ENCODE results near the gene FKBP1A.

Gene FKBP1A

DNA sequence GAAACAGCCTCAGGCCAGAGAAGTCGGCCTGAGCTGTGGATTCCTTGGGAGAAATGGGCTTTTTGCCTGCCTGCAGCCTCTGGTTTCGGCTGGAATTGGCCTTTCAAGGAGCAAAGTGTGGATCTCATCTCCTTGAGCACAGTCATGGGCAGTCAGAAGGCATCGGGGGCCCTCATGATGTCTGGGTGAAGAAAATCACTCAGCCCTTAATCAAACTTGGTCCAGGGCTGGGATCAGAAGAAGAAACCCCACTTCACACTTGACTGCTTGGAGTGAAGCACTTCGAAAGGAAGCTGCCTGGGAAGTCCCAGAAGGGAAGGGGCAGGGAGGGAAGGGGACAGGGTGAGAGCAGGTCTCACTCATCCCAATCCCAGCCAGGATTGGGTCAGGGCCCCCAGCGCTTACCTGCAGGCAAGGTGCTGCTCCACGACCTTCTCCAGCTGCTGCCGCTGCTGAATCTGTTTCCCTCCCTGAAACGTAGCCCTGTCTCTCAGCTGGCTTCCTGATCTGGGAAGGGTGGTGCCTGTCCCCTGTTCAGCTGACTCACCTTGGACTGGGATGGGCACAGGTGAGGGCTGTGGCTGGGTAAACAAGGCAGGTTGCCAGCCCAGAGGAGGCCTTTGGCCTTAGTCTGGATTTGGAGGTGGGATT is 64.0 kb downstream of the FKBP1A start, which contains the start of gene SDCBP2:
TSS of gene SDCBP2 (minus strand) at position 460 of the 651 bp plus-strand sequence. CDS start 8,723 bp downstream, outside the sequence.
- H3K36me3 ChIP-seq (replicated peaks; ENCODE audit: low read depth, low read length): peaks cover 19% of the 10 kb centered on the region
- H3K9me3 ChIP-seq (ENCODE audit: insufficient read depth, low read length): no peaks in the 10 kb centered on the region
- no peak within 1 kb of the TSS for H2AFZ ChIP-seq (ENCODE audit: low read depth, low read length)
- peaks cover 18% of the 10 kb centered on the region for H3K4me1 ChIP-seq (ENCODE audit: low read length)
- H3K27me3 ChIP-seq (ENCODE audit: low read depth, low read length): no peaks in the 10 kb centered on the region
- no peak within 1 kb of the TSS for H3K4me3 ChIP-seq (ENCODE audit: low read length)
- H3K27ac ChIP-seq (ENCODE audit: low read length): no peak within 1 kb of the TSS
- H3K79me2 ChIP-seq (ENCODE audit: low read length): peaks cover 56% of the 10 kb centered on the region
- H3K9ac ChIP-seq (ENCODE audit: low read length): no peak within 1 kb of the TSS
- peaks cover 28% of the 10 kb centered on the region for H4K20me1 ChIP-seq (ENCODE audit: insufficient read depth, low read length)
- TF ChIP-seq EZH2phosphoT487 (IDR thresholded peaks at IDR 0.05; ENCODE audit: low read depth): no peak
- TF ChIP-seq, protein P1, sequence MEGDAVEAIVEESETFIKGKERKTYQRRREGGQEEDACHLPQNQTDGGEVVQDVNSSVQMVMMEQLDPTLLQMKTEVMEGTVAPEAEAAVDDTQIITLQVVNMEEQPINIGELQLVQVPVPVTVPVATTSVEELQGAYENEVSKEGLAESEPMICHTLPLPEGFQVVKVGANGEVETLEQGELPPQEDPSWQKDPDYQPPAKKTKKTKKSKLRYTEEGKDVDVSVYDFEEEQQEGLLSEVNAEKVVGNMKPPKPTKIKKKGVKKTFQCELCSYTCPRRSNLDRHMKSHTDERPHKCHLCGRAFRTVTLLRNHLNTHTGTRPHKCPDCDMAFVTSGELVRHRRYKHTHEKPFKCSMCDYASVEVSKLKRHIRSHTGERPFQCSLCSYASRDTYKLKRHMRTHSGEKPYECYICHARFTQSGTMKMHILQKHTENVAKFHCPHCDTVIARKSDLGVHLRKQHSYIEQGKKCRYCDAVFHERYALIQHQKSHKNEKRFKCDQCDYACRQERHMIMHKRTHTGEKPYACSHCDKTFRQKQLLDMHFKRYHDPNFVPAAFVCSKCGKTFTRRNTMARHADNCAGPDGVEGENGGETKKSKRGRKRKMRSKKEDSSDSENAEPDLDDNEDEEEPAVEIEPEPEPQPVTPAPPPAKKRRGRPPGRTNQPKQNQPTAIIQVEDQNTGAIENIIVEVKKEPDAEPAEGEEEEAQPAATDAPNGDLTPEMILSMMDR (IDR thresholded peaks at IDR 0.05; ENCODE audit: low read depth, low read length): no peak
- H3K4me2 ChIP-seq (ENCODE audit: low read length): no peak within 1 kb of the TSS

DNA sequence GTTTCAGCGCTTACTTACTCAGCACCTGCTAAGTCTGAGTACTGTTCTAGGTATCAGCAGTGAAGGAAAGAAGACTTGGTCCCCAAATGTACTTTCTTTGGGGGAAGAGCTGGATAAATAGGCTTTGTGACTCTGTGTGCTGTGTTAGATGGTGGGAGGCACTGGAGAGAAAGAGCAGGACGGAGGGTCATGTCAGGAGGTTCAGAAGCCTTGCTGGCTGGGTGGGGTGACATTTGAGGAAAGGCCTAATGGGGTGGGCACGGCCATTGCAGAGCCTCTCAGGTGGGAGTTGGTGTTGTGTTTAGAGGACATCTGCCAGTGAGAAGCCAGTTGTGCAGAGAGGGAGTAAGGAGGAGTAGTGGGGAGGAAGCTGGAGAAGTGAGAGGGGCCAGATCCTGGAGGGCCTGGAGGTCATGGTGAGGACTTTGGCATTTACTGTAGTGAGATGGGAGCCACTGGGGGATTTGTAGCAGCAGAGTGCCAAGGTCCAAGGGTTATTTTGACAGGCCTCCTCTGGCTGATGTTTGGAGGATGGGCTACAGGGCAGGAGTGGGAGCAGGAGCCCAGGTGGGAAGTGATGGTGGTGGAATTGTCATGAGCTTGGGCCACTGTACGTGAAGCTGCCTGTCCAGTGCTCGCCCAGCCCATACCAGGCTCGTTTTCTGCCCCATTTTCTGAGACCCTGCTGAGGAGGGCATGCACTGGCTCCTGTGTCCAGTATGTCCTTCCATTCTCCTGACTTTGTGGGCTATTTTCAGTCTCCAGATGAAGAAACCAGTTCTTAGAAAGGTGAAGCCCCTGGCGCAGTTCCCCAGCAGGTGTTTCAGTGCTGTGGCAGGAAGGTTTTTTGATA is 64.8 kb downstream of the FKBP1A start:
- Histone ChIP-seq H3K9ac (ENCODE audit: low read length) (no peak overlapping the region), H2AFZ (ENCODE audit: low read depth, low read length) (no peak overlapping the region), H4K20me1 (ENCODE audit: insufficient read depth, low read length) (peaks cover 24% of the 10 kb centered on the region), H3K4me1 (ENCODE audit: low read length) (peaks cover 18% of the 10 kb centered on the region), H3K4me3 (ENCODE audit: low read length) (no peak overlapping the region), H3K9me3 (ENCODE audit: insufficient read depth, low read length) (no peaks in the 10 kb centered on the region), H3K27ac (ENCODE audit: low read length) (no peak overlapping the region), H3K79me2 (ENCODE audit: low read length) (peaks cover 56% of the 10 kb centered on the region), H3K36me3 (replicated peaks; ENCODE audit: low read depth, low read length) (peaks cover 13% of the 10 kb centered on the region), H3K4me2 (ENCODE audit: low read length) (no peak overlapping the region), H3K27me3 (ENCODE audit: low read depth, low read length) (no peaks in the 10 kb centered on the region)
- TF ChIP-seq, protein P1 (IDR thresholded peaks at IDR 0.05; ENCODE audit: low read depth, low read length): no peak
- no peak for TF ChIP-seq EZH2phosphoT487 (IDR thresholded peaks at IDR 0.05; ENCODE audit: low read depth)

DNA sequence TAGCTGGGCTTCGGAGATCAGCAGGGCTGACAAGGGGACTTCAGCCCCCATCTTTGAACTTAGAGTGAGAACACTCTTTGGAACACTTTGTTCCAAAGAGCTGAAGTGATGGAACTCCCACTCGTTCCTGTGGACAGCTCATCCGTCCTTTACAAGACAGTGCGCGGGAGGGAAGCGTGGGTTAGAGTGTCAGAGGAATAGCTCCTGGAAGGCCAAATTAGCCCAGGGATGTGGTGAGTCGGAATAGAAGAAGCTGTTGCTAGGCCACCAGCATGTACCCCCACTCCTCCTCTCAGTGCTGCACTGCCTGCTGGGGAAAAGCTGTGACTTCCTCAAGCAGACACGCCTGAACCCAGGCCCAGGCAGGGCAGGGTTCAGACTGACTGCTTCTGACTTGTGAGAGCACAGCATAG is 65.6 kb downstream of the FKBP1A start:
- Histone ChIP-seq H3K36me3 (replicated peaks; ENCODE audit: low read depth, low read length) (peaks cover 7% of the 10 kb centered on the region), H3K79me2 (ENCODE audit: low read length) (peaks cover 56% of the 10 kb centered on the region), H3K9me3 (ENCODE audit: insufficient read depth, low read length) (no peaks in the 10 kb centered on the region), H2AFZ (ENCODE audit: low read depth, low read length) (no peak overlapping the region), H3K4me2 (ENCODE audit: low read length) (no peak overlapping the region), H3K27me3 (ENCODE audit: low read depth, low read length) (no peaks in the 10 kb centered on the region), H3K4me1 (ENCODE audit: low read length) (peaks cover 18% of the 10 kb centered on the region), H3K4me3 (ENCODE audit: low read length) (no peak overlapping the region), H3K27ac (ENCODE audit: low read length) (no peak overlapping the region), H3K9ac (ENCODE audit: low read length) (no peak overlapping the region), H4K20me1 (ENCODE audit: insufficient read depth, low read length) (peaks cover 21% of the 10 kb centered on the region)
- no peak for TF ChIP-seq EZH2phosphoT487 (IDR thresholded peaks at IDR 0.05; ENCODE audit: low read depth)
- TF ChIP-seq, protein P1 (IDR thresholded peaks at IDR 0.05; ENCODE audit: low read depth, low read length): no peak

Data from OCI-LY3 (cell line).